ENCODE measurements around the gene LSM4.
"Not testable (repeated sequence)": the region's sequence is repeated elsewhere in the genome, so short reads cannot be mapped to it uniquely, and the experiment has no call there.

Gene LSM4

GRCh38 chr19:18340190-18340989, 17.5 kb upstream of the LSM4 start, which contains the start of gene PGPEP1:
TSS of gene PGPEP1 (plus strand) at chr19:18340598. CDS start at chr19:18340682, 84 bp downstream.
- Histone ChIP-seq H3K4me3 (ENCODE audit: low read length) (peak within 1 kb of the TSS; percentile 79), H3K4me1 (ENCODE audit: control insufficient read depth, low read depth, low read length) (peaks cover 16% of the 10 kb centered on the region), H3K9me3 (ENCODE audit: control insufficient read depth, low read depth, low read length) (no peaks in the 10 kb centered on the region), H3K9ac (ENCODE audit: low read length) (peak within 1 kb of the TSS; percentile 62), H3K27me3 (ENCODE audit: control insufficient read depth, insufficient read depth, low read length) (no peaks in the 10 kb centered on the region), H3K27ac (ENCODE audit: low read length) (no peak within 1 kb of the TSS), H3K36me3 (ENCODE audit: control insufficient read depth, low read depth, low read length) (no peaks in the 10 kb centered on the region)

GRCh38 chr19:18339723-18340122, 16.8 kb upstream of the LSM4 start:
- no peak overlapping the region for H3K9ac ChIP-seq (ENCODE audit: low read length)
- no peak overlapping the region for H3K4me3 ChIP-seq (ENCODE audit: low read length)
- peaks cover 14% of the 10 kb centered on the region for H3K4me1 ChIP-seq (ENCODE audit: control insufficient read depth, low read depth, low read length)
- H3K27me3 ChIP-seq (ENCODE audit: control insufficient read depth, insufficient read depth, low read length): no peaks in the 10 kb centered on the region
- no peaks in the 10 kb centered on the region for H3K36me3 ChIP-seq (ENCODE audit: control insufficient read depth, low read depth, low read length)
- no peaks in the 10 kb centered on the region for H3K9me3 ChIP-seq (ENCODE audit: control insufficient read depth, low read depth, low read length)
- no peak overlapping the region for H3K27ac ChIP-seq (ENCODE audit: low read length)

GRCh38 chr19:18338541-18338940, 15.7 kb upstream of the LSM4 start:
- Histone ChIP-seq H3K9me3 (ENCODE audit: control insufficient read depth, low read depth, low read length) (no peaks in the 10 kb centered on the region), H3K36me3 (ENCODE audit: control insufficient read depth, low read depth, low read length) (no peaks in the 10 kb centered on the region), H3K27me3 (ENCODE audit: control insufficient read depth, insufficient read depth, low read length) (no peaks in the 10 kb centered on the region), H3K9ac (ENCODE audit: low read length) (no peak overlapping the region), H3K27ac (ENCODE audit: low read length) (no peak overlapping the region), H3K4me1 (ENCODE audit: control insufficient read depth, low read depth, low read length) (peaks cover 5% of the 10 kb centered on the region), H3K4me3 (ENCODE audit: low read length) (no peak overlapping the region)

GRCh38 chr19:18336121-18336520, 13.2 kb upstream of the LSM4 start:
- H3K27me3 ChIP-seq (ENCODE audit: control insufficient read depth, insufficient read depth, low read length): no peaks in the 10 kb centered on the region
- H3K27ac ChIP-seq (ENCODE audit: low read length): no peak overlapping the region
- no peaks in the 10 kb centered on the region for H3K36me3 ChIP-seq (ENCODE audit: control insufficient read depth, low read depth, low read length)
- no peak overlapping the region for H3K4me3 ChIP-seq (ENCODE audit: low read length)
- no peaks in the 10 kb centered on the region for H3K9me3 ChIP-seq (ENCODE audit: control insufficient read depth, low read depth, low read length)
- no peaks in the 10 kb centered on the region for H3K4me1 ChIP-seq (ENCODE audit: control insufficient read depth, low read depth, low read length)
- H3K9ac ChIP-seq (ENCODE audit: low read length): no peak overlapping the region

- no peaks in the 10 kb centered on the region for H3K27me3 ChIP-seq (ENCODE audit: control insufficient read depth, insufficient read depth, low read length)
- H3K4me1 ChIP-seq (ENCODE audit: control insufficient read depth, low read depth, low read length): no peaks in the 10 kb centered on the region
- no peaks in the 10 kb centered on the region for H3K36me3 ChIP-seq (ENCODE audit: control insufficient read depth, low read depth, low read length)
- no peak overlapping the region for H3K9ac ChIP-seq (ENCODE audit: low read length)
- H3K4me3 ChIP-seq (ENCODE audit: low read length): no peak overlapping the region
- H3K9me3 ChIP-seq (ENCODE audit: control insufficient read depth, low read depth, low read length): no peaks in the 10 kb centered on the region
- no peak overlapping the region for H3K27ac ChIP-seq (ENCODE audit: low read length)
Measured at GRCh38 chr19:18333680-18334079, 10.8 kb upstream of the LSM4 start.

- no peaks in the 10 kb centered on the region for H3K27me3 ChIP-seq (ENCODE audit: control insufficient read depth, insufficient read depth, low read length)
- no peaks in the 10 kb centered on the region for H3K9me3 ChIP-seq (ENCODE audit: control insufficient read depth, low read depth, low read length)
- no peaks in the 10 kb centered on the region for H3K4me1 ChIP-seq (ENCODE audit: control insufficient read depth, low read depth, low read length)
- H3K9ac ChIP-seq (ENCODE audit: low read length): no peak overlapping the region
- no peak overlapping the region for H3K27ac ChIP-seq (ENCODE audit: low read length)
- H3K36me3 ChIP-seq (ENCODE audit: control insufficient read depth, low read depth, low read length): no peaks in the 10 kb centered on the region
- no peak overlapping the region for H3K4me3 ChIP-seq (ENCODE audit: low read length)
Measured at GRCh38 chr19:18332917-18333530, 10.1 kb upstream of the LSM4 start.

GRCh38 chr19:18330868-18331267, 8.0 kb upstream of the LSM4 start:
- no peaks in the 10 kb centered on the region for H3K36me3 ChIP-seq (ENCODE audit: control insufficient read depth, low read depth, low read length)
- H3K27ac ChIP-seq (ENCODE audit: low read length): no peak overlapping the region
- no peaks in the 10 kb centered on the region for H3K9me3 ChIP-seq (ENCODE audit: control insufficient read depth, low read depth, low read length)
- no peak overlapping the region for H3K9ac ChIP-seq (ENCODE audit: low read length)
- no peaks in the 10 kb centered on the region for H3K4me1 ChIP-seq (ENCODE audit: control insufficient read depth, low read depth, low read length)
- no peak overlapping the region for H3K4me3 ChIP-seq (ENCODE audit: low read length)
- H3K27me3 ChIP-seq (ENCODE audit: control insufficient read depth, insufficient read depth, low read length): no peaks in the 10 kb centered on the region

GRCh38 chr19:18329035-18329376, 6.1 kb upstream of the LSM4 start:
- Histone ChIP-seq H3K36me3 (ENCODE audit: control insufficient read depth, low read depth, low read length) (no peaks in the 10 kb centered on the region), H3K4me1 (ENCODE audit: control insufficient read depth, low read depth, low read length) (no peaks in the 10 kb centered on the region), H3K4me3 (ENCODE audit: low read length) (peak overlapping the region; percentile 52), H3K27me3 (ENCODE audit: control insufficient read depth, insufficient read depth, low read length) (no peaks in the 10 kb centered on the region), H3K9me3 (ENCODE audit: control insufficient read depth, low read depth, low read length) (no peaks in the 10 kb centered on the region), H3K27ac (ENCODE audit: low read length) (peak overlapping the region; percentile 50), H3K9ac (ENCODE audit: low read length) (peak overlapping the region; percentile 32)

GRCh38 chr19:18328340-18329034, 5.6 kb upstream of the LSM4 start:
- Histone ChIP-seq H3K27me3 (ENCODE audit: control insufficient read depth, insufficient read depth, low read length) (no peaks in the 10 kb centered on the region), H3K9ac (ENCODE audit: low read length) (peak overlapping the region; percentile 32)

GRCh38 chr19:18326772-18327171, 3.9 kb upstream of the LSM4 start:
- no peaks in the 10 kb centered on the region for H3K9me3 ChIP-seq (ENCODE audit: control insufficient read depth, low read depth, low read length)
- H3K9ac ChIP-seq (ENCODE audit: low read length): no peak overlapping the region
- no peaks in the 10 kb centered on the region for H3K36me3 ChIP-seq (ENCODE audit: control insufficient read depth, low read depth, low read length)
- no peaks in the 10 kb centered on the region for H3K27me3 ChIP-seq (ENCODE audit: control insufficient read depth, insufficient read depth, low read length)
- no peak overlapping the region for H3K27ac ChIP-seq (ENCODE audit: low read length)
- H3K4me1 ChIP-seq (ENCODE audit: control insufficient read depth, low read depth, low read length): peaks cover 11% of the 10 kb centered on the region
- H3K4me3 ChIP-seq (ENCODE audit: low read length): no peak overlapping the region

More at GRCh38 chr19:18328340-18329034, 5.6 kb upstream of the LSM4 start:
- peak overlapping the region; percentile 52 for H3K4me3 ChIP-seq (ENCODE audit: low read length)
- no peaks in the 10 kb centered on the region for H3K36me3 ChIP-seq (ENCODE audit: control insufficient read depth, low read depth, low read length)
- H3K27ac ChIP-seq (ENCODE audit: low read length): peak overlapping the region; percentile 50
- peaks cover 4% of the 10 kb centered on the region for H3K4me1 ChIP-seq (ENCODE audit: control insufficient read depth, low read depth, low read length)
- no peaks in the 10 kb centered on the region for H3K9me3 ChIP-seq (ENCODE audit: control insufficient read depth, low read depth, low read length)

- not testable (repeated sequence) for H3K36me3 ChIP-seq (ENCODE audit: control insufficient read depth, low read depth, low read length); H3K9ac ChIP-seq (ENCODE audit: low read length); H3K27ac ChIP-seq (ENCODE audit: low read length); H3K4me3 ChIP-seq (ENCODE audit: low read length); H3K9me3 ChIP-seq (ENCODE audit: control insufficient read depth, low read depth, low read length); H3K27me3 ChIP-seq (ENCODE audit: control insufficient read depth, insufficient read depth, low read length)
- H3K4me1 ChIP-seq (ENCODE audit: control insufficient read depth, low read depth, low read length): peaks cover 16% of the 10 kb centered on the region
Measured at GRCh38 chr19:18324373-18324731, 1.5 kb upstream of the LSM4 start.

Measured in iPS-18a (cell line).